ENCODE results near the gene SNED1.

SNED1 gene

GRCh38 chr2:241030333-241030680 is 31.9 kb downstream of the SNED1 start:
- no peak for DNase-seq (ENCODE audit: low spot score)

GRCh38 chr2:241030883-241031282 is 32.5 kb downstream of the SNED1 start:
- no peak for DNase-seq (ENCODE audit: low spot score)

DNA sequence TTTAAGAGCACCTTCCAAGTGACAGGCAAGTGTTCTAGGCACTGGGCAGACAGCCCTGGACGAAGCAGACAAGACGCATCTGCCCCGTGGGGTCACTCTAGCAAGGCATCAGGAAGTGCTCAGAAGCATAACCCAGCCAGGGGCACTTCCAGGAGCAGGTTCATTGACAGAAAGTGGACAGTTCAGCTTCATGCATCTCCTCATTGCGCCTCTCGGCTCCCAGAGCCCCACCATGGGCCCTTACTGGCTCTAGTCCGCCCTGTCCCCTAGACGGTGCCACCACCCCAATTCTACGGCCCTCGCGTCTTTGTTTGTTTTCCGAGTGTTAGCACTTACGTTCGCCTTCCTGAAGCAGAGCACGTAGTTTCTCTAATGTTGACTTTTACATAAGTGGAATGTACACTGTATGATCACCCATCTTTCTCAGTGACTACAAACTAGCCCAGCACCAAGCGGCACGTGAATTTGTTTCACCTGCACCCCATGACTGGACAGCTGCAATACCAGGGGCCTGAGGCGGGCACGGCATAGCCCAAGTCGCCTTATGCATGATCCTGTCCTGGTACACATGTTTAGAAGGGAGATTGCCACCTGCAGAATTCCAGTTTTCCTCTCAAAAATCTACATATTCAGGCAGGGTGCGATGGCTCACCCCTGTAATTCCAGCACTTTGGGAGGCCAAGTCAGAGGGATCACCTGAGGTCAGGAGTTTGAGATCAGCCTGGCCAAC is 33.2 kb downstream of the SNED1 start:
- DNase-seq (ENCODE audit: low spot score) = no peak

DNA sequence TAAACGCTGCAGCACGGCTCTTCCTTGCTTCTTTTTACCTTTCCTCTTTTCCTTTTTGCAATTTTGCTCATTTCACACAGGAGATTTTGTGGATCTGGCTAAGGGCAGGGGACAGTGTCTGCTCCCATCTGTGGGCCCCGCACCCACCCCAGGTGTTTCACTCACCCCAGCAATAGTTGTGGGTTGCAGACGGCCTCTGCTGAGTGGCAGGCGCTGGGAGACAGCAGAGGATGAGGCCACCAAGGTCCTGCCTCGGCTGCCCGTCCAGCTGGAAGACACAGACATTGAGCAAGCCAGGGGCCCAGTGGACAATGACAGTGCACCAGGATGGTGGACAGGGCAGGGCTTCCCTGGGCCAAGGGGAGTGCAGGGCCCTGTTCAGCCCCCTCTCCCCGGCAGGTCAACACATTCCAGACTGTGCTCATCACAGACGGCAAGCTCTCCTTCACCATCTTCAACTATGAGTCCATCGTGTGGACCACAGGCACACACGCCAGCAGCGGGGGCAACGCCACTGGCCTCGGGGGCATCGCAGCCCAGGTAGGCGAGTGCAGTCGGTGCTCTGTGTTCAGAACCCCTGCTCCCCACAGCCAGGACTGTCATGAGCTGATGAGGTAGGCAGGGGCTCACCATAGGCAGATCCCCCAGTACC is 35.0 kb downstream of the SNED1 start:
- DNase-seq (ENCODE audit: low spot score) = no peak

GRCh38 chr2:241033994-241034393 is 35.6 kb downstream of the SNED1 start:
- no peak for DNase-seq (ENCODE audit: low spot score)

- DNase-seq (ENCODE audit: low spot score) = no peak
These were observed 36.2 kb downstream of the SNED1 start for GRCh38 chr2:241034490-241035141.

DNA sequence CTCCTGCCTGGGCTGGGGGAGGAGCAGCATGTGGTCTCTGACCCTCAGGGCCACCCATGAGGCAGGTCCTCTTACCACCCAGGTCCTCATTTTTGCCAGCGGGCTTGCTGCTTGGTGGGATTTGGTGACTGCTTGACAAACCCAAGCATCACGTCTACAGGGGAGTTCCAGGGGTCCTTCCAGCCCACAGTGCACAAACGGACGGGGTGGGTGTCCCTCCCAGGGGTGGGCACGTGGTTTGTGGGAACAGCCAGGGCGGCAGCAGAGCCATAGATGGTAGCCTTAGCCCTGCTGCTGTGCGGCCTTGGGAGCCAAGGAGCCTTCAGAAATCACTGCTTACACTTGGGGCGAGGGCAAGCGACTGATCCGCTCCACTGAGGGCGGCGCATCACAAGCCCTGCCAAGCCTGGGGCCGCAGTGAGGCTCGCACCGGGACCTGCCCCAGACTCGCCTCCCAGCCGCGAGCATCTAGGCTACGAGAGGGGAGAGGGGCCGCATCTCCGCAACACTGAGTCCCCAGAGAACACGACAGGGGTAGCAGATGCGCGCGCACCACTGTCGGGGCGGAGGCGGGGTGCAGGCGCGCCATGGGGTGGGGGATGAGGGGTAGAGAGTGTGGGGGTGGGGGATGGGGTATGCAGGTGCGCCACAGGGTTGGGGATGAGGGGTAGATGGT is 36.9 kb downstream of the SNED1 start:
- DNase-seq (ENCODE audit: low spot score) = no peak

GRCh38 chr2:241035818-241036396 is 37.5 kb downstream of the SNED1 start:
- peak; percentile 33 for DNase-seq (ENCODE audit: low spot score)

- DNase-seq (ENCODE audit: low spot score) = peak; percentile 54
These were observed 38.1 kb downstream of the SNED1 start for GRCh38 chr2:241036397-241036963.

- DNase-seq (ENCODE audit: low spot score) = no peak
These were observed 38.6 kb downstream of the SNED1 start for GRCh38 chr2:241036964-241037421.

- DNase-seq (ENCODE audit: low spot score) = no peak
These were observed 39.1 kb downstream of the SNED1 start for GRCh38 chr2:241037498-241037897.

GRCh38 chr2:241038374-241039180 is 40.2 kb downstream of the SNED1 start:
- DNase-seq (ENCODE audit: low spot score) = no peak

- no peak for DNase-seq (ENCODE audit: low spot score)
These were observed 41.0 kb downstream of the SNED1 start for GRCh38 chr2:241039416-241039815.

- no peak for DNase-seq (ENCODE audit: low spot score)
These were observed 41.8 kb downstream of the SNED1 start for GRCh38 chr2:241040081-241040803.

GRCh38 chr2:241041589-241042158 is 43.3 kb downstream of the SNED1 start:
- no peak for DNase-seq (ENCODE audit: low spot score)

- DNase-seq (ENCODE audit: low spot score) = no peak
These were observed 45.2 kb downstream of the SNED1 start for GRCh38 chr2:241043581-241043980.

DNA sequence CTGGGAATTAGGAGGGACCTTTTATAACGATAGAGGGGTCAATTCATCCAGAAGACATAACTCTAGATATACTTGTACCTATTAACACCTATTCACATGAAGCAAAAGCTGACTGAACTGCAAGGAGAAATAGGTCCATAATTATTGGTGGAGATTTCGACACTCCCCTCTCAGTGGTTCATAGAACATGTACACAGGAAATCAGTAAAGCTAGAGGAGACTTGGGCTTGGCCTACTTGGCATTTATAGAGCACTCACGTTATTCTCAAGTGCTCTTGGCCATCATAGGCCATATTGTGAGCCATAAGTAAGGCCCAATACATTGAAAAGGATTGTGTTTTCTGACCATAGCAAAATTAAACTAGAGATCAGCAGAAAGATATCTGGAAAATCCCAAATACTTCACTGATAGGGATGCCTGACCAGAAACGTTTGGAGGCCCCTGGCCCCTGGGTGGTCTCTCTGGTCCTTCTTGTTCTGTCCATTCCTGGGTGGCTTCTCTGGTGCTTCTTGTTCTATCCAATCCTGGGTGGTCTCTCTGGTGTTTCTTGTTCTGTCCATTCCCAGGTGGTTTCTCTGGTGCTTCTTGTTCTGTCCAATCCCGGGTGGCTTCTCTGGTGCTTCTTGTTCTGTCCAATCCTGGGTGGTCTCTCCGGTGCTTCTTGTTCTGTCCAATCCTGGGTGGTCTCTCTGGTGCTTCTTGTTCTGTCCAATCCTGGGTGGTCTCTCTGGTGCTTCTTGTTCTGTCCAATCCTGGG is 49.0 kb downstream of the SNED1 start:
- no peak for DNase-seq (ENCODE audit: low spot score)

DNA sequence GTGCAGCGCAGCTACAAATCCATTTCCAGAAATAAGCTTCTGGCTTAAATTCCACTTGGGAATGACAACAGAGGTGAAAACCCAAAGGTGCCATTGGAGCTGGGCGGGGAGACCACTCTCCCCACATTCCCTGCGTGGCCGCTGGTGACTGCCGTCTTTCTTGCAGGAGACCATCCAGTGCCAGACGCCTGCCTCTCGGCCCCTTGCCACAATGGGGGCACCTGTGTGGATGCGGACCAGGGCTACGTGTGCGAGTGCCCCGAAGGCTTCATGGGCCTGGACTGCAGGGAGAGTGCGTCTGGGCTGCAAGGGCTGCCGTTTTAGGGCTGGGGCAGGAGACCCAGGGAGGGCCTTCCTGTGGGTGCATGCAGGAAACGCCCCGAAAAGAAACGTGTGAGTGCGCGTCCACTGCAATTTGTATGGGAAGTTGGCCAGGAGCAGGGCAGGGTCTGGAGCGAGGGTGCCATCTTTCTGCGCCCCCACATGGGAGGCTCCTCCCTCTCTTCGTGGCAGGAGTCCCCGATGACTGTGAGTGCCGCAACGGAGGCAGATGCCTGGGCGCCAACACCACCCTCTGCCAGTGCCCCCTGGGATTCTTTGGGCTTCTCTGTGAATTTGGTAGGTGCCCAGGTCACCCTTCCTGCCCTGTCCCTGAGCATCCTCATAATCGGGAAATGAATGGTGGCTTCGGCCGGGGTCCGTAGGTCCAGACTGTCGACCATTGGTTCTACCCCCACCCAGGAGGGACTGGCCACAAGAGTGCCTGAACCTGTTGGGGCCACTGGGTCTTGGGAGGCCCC is 49.9 kb downstream of the SNED1 start:
- DNase-seq (ENCODE audit: low spot score) = no peak
